ENCODE measurements around the gene PCOLCE2. TPM values are rescaled to one million over a fixed set of nuclear protein-coding genes. Genes with fewer than 3 reads are reported as not detected.

PCOLCE2 gene
- total RNA-seq, 1 experiment from 2014 or later: 3.2 TPM

GRCh38 chr3:142907996-142908395 lies 19.1 kb upstream of the PCOLCE2 start:
- Mint-ChIP-seq H3K36me3 (ENCODE audit: insufficient read depth, unreplicated experiment) (no peaks in the 10 kb centered on the region), H3K27ac (ENCODE audit: low read depth, unreplicated experiment) (no peak overlapping the region), H3K9me3 (ENCODE audit: unreplicated experiment) (no peaks in the 10 kb centered on the region), H3K27me3 (ENCODE audit: insufficient read depth, unreplicated experiment) (no peaks in the 10 kb centered on the region), H3K4me3 (ENCODE audit: unreplicated experiment) (no peak overlapping the region), H3K4me1 (ENCODE audit: insufficient read depth, unreplicated experiment) (peaks cover 11% of the 10 kb centered on the region)
- ChIA-PET POLR2A (no interaction called here), CTCF (interaction anchor here (1.1 to 1.2 kb wide), 2 partner anchors 79 to 81 kb away, joined by 4 read pairs; no protein-coding TSS in a partner anchor)
- intact Hi-C loops (cut with micrococcal nuclease): no loop called here
- no TSS peak for BruUV-seq (replicated peaks)
- TF ChIP-seq, protein P1, sequence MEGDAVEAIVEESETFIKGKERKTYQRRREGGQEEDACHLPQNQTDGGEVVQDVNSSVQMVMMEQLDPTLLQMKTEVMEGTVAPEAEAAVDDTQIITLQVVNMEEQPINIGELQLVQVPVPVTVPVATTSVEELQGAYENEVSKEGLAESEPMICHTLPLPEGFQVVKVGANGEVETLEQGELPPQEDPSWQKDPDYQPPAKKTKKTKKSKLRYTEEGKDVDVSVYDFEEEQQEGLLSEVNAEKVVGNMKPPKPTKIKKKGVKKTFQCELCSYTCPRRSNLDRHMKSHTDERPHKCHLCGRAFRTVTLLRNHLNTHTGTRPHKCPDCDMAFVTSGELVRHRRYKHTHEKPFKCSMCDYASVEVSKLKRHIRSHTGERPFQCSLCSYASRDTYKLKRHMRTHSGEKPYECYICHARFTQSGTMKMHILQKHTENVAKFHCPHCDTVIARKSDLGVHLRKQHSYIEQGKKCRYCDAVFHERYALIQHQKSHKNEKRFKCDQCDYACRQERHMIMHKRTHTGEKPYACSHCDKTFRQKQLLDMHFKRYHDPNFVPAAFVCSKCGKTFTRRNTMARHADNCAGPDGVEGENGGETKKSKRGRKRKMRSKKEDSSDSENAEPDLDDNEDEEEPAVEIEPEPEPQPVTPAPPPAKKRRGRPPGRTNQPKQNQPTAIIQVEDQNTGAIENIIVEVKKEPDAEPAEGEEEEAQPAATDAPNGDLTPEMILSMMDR (IDR thresholded peaks at IDR 0.05; ENCODE audit: unreplicated experiment): no peak
- DNase-seq (ENCODE audit: unreplicated experiment): no peak

DNA sequence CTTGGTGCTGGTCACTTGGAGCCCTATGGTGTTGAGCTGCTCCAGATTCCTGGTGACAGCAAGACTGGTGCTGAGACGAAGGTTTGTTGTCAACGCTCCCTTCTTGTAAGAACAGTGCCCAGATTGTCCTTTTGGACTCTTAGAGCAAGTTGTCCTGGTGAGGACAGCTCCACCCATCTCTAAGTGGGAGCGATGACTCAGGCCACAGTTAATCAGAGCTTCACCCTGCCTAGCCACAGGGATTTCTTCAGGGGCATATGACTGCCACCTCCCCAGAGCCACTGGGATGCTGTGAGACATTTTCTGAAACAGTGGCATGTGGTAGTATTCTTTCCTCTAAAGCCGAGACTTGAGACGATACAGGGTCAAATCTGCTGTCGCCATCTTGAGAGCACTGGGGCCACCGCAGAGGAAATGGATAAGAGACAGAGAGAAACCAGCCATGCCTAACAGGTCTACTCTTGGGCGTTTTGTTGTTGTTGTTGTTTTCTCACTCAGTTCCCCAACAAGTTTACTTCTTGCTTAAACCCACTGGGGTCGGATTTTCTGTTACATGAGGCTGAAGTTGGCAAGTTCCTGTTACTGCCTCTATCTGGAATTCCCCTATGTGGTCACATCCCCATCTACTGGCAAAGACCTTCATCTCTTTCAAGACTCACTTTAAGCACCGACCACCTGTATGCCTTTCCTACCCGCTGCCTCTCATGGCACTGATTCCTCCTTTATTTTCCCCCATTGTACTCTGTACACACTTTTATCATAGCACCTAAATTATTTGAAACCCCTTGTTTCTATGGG lies 16.0 kb upstream of the PCOLCE2 start:
- POLR2A ChIA-PET: no interaction called here
- Mint-ChIP-seq H3K4me1 (ENCODE audit: insufficient read depth, unreplicated experiment) (peaks cover 16% of the 10 kb centered on the region), H3K27ac (ENCODE audit: low read depth, unreplicated experiment) (no peak overlapping the region), H3K27me3 (ENCODE audit: insufficient read depth, unreplicated experiment) (no peaks in the 10 kb centered on the region), H3K9me3 (ENCODE audit: unreplicated experiment) (no peaks in the 10 kb centered on the region), H3K4me3 (ENCODE audit: unreplicated experiment) (no peak overlapping the region), H3K36me3 (ENCODE audit: insufficient read depth, unreplicated experiment) (no peaks in the 10 kb centered on the region)
- CTCF ChIA-PET: interaction anchor here (0.6 to 2.8 kb wide), 3 partner anchors 76 to 91 kb away, joined by 3 to 17 read pairs (median 3); no protein-coding TSS in a partner anchor
- no TSS peak for BruUV-seq (replicated peaks)
- intact Hi-C loops (cut with micrococcal nuclease): loop anchor here (1.0 to 2.0 kb wide), 2 partner anchors 77 to 318 kb away; no protein-coding TSS in a partner anchor
- peak; percentile 64 for DNase-seq (ENCODE audit: unreplicated experiment)
- TF ChIP-seq, protein P1 (IDR thresholded peaks at IDR 0.05; ENCODE audit: unreplicated experiment): peak; percentile 25

DNA sequence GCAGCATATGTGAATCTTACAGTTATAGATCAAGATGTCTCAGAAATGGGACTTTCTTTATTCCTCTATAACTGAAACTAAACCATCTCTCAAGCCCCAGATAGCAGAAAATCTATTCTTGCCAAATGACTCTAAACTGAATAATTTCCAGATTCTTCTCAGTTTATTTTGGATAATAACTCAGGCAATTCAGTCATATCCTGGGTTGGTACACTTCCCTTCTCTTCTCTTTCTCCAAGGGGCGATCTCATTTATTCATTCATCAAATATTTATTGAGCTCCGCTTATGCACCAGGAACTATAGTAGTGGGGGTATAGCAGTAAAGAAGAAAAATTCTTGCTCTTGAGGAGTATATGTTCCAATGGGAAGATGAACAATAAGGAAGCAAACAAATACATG lies 13.5 kb upstream of the PCOLCE2 start:
- Mint-ChIP-seq H3K36me3 (ENCODE audit: insufficient read depth, unreplicated experiment) (no peaks in the 10 kb centered on the region), H3K27ac (ENCODE audit: low read depth, unreplicated experiment) (no peak overlapping the region), H3K4me1 (ENCODE audit: insufficient read depth, unreplicated experiment) (peaks cover 16% of the 10 kb centered on the region), H3K27me3 (ENCODE audit: insufficient read depth, unreplicated experiment) (no peaks in the 10 kb centered on the region), H3K9me3 (ENCODE audit: unreplicated experiment) (no peaks in the 10 kb centered on the region), H3K4me3 (ENCODE audit: unreplicated experiment) (no peak overlapping the region)
- BruUV-seq (replicated peaks): no TSS peak
- no peak for DNase-seq (ENCODE audit: unreplicated experiment)
- POLR2A ChIA-PET: interaction anchor here (0.5 kb wide), 1 partner anchor 43 kb away, joined by 3 read pairs; no protein-coding TSS in a partner anchor
- TF ChIP-seq, protein P1 (IDR thresholded peaks at IDR 0.05; ENCODE audit: unreplicated experiment): no peak
- intact Hi-C loops (cut with micrococcal nuclease): no loop called here
- CTCF ChIA-PET: interaction anchor here (1.6 to 2.8 kb wide), 2 partner anchors 74 to 94 kb away, joined by 3 to 17 read pairs; no protein-coding TSS in a partner anchor

DNA sequence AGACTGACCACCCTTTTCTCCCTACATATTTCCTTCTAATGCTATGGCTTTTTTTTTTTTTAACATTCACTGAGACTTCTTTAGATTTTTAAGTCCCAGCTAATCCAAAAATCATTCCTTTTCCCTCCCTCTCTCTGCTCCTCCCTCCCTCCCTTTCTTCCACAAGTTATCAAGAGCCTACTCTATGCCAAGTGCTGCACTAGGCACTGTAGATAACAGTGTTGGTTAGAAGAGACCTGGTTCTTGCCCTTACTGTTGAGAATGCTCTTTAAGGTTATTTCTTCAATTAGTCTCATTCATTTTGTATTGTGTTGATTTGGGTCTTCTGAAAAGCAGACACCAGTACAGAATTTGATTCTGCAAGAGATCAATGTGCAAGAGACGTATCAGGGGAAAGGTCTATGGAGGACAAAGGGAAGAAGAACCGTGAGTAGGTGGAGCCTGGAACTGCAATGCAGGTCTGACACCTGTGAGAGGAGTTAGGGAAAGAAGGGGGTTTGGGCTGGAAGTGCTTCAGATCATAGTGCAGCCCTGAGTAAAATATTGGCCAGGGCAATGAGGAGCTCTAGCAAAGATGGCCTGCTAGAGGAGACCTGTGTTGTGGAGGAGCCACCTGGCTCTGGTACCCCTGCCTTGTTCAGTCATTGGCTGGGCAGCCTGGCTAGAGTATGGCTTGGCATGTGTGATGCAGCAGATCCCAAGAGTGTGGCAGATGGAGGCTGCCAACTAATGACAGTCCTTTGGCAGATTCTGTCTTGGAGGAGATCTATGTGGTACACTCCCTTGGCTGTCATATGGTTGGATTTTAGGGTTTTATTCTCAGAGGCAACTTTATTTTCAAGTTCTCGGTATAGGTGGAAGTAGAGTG lies 9.7 kb upstream of the PCOLCE2 start:
- H3K4me3 Mint-ChIP-seq (ENCODE audit: unreplicated experiment): no peak overlapping the region
- intact Hi-C loops (cut with micrococcal nuclease): no loop called here

More for the DNA sequence above, 9.7 kb upstream of the PCOLCE2 start:
- H3K36me3 Mint-ChIP-seq (ENCODE audit: insufficient read depth, unreplicated experiment): no peaks in the 10 kb centered on the region
- DNase-seq (ENCODE audit: unreplicated experiment): no peak
- TF ChIP-seq, protein P1 (IDR thresholded peaks at IDR 0.05; ENCODE audit: unreplicated experiment): no peak
- peaks cover 12% of the 10 kb centered on the region for H3K4me1 Mint-ChIP-seq (ENCODE audit: insufficient read depth, unreplicated experiment)
- BruUV-seq (replicated peaks): no TSS peak
- peaks cover 8% of the 10 kb centered on the region for H3K9me3 Mint-ChIP-seq (ENCODE audit: unreplicated experiment)
- POLR2A ChIA-PET: no interaction called here
- H3K27ac Mint-ChIP-seq (ENCODE audit: low read depth, unreplicated experiment): no peak overlapping the region
- H3K27me3 Mint-ChIP-seq (ENCODE audit: insufficient read depth, unreplicated experiment): no peaks in the 10 kb centered on the region
- CTCF ChIA-PET: interaction anchor here (0.5 to 1.0 kb wide), 7 partner anchors 34 to 1337 kb away, joined by 3 to 5 read pairs (median 3); no protein-coding TSS in a partner anchor

All from MCF 10A (cell line).